Effector memory CD4-positive, alpha-beta T cell (primary cell): ENCODE results near the gene DAB1.

Source experiments
- DNase-seq, 3 donors: peaks; one replicate each; pipeline ENCODE4 v3.0.0-alpha.2; 2020
- H3K27ac ChIP-seq: 2 replicates; pipeline ENCODE4 v1.7.0; 2013; ENCODE audit warnings: mild to moderate bottlenecking, low read length, moderate library complexity; ENCODE audit not compliant: insufficient read depth, poor library complexity, severe bottlenecking
- H3K27me3 ChIP-seq: replicated peaks from 2 replicates; pipeline ENCODE4 v1.7.0; 2013; ENCODE audit warnings: mild to moderate bottlenecking, low read length; ENCODE audit not compliant: insufficient read depth, control insufficient read depth, poor library complexity, severe bottlenecking
- H3K36me3 ChIP-seq: 2 replicates; pipeline ENCODE4 v1.7.0; 2013; ENCODE audit warnings: mild to moderate bottlenecking, low read length, moderate library complexity; ENCODE audit not compliant: control insufficient read depth, insufficient read depth
- H3K4me1 ChIP-seq: 2 replicates; pipeline ENCODE4 v1.7.0; 2013; ENCODE audit warnings: low read length, mild to moderate bottlenecking; ENCODE audit not compliant: control insufficient read depth, insufficient read depth, poor library complexity, severe bottlenecking
- H3K4me3 ChIP-seq: 2 replicates; pipeline ENCODE4 v1.7.0; 2013; ENCODE audit warnings: low read length, low read depth, mild to moderate bottlenecking; ENCODE audit not compliant: insufficient read depth, poor library complexity, severe bottlenecking
- H3K9me3 ChIP-seq: 2 replicates; pipeline ENCODE4 v1.7.0; 2013; ENCODE audit warnings: mild to moderate bottlenecking, low read length, moderate library complexity; ENCODE audit not compliant: control insufficient read depth

The DAB1 gene

DNA sequence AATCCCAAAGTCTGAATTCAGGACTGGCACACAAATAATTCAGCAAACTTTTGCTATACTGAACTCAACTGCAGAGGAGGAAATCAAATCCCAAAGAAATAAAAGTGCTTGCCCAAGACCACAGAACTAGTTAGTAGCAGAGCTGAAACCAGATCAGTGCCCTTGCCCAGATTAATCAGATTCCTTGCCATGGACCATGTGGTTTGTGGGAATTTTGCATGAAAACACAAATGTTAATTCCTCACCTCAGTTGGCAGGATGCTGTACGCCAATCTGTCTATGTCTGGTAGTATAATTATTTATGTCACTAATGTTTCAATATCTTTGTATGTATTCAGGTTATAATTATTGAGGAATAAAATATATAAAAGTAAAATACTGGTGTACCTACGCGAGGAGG lies 173.8 kb downstream of the DAB1 start:
- no peak overlapping the region for H3K4me3 ChIP-seq
- no peaks in the 10 kb centered on the region for H3K27me3 ChIP-seq
- H3K4me1 ChIP-seq = no peaks in the 10 kb centered on the region
- no peaks in the 10 kb centered on the region for H3K36me3 ChIP-seq
- no peaks in the 10 kb centered on the region for H3K9me3 ChIP-seq
- DNase-seq = no peak
- H3K27ac ChIP-seq = no peak overlapping the region

DNA sequence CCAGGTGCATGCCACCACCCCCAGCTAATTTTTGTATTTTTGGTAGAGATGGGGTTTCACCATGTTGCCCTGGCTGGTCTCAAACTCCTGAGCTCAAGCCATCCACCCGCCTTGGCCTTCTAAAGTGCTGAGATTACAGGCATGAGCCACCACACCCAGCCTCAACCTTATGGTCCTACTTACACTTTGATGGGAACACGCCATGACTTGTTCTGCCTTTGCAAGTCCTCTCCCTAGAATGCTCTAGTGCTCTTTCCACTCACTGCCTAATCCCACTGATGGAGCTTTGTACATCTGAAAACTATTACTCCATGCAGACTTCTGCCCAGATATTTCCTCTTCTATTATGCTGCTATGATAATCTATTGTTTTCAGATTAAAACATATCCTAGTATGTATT lies 174.3 kb downstream of the DAB1 start:
- Histone ChIP-seq H3K4me3 (no peak overlapping the region), H3K36me3 (no peaks in the 10 kb centered on the region), H3K9me3 (no peaks in the 10 kb centered on the region), H3K4me1 (no peaks in the 10 kb centered on the region), H3K27me3 (no peaks in the 10 kb centered on the region), H3K27ac (no peak overlapping the region)
- no peak for DNase-seq

DNA sequence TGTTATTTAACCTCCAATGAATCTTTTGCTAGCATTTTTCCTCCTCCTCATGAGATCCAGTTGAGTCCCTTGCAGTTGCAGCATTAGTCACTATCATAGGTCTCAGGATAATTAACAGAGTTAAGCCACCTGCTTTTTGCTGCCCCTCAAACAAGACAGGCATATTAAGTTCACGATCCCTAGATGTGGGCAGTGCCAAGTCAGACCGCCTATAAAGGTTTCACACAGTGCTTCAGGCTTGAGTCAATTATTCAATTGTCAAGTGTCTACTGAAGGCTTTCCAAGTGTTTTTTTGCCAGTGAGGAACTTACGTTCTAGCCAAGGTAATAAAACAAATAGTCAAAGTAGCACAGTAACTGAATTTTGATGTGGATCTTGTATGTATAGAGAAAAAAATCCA lies 175.0 kb downstream of the DAB1 start:
- Histone ChIP-seq H3K9me3 (no peaks in the 10 kb centered on the region), H3K4me3 (no peak overlapping the region), H3K4me1 (no peaks in the 10 kb centered on the region), H3K27me3 (no peaks in the 10 kb centered on the region), H3K36me3 (no peaks in the 10 kb centered on the region), H3K27ac (no peak overlapping the region)
- DNase-seq = no peak

DNA sequence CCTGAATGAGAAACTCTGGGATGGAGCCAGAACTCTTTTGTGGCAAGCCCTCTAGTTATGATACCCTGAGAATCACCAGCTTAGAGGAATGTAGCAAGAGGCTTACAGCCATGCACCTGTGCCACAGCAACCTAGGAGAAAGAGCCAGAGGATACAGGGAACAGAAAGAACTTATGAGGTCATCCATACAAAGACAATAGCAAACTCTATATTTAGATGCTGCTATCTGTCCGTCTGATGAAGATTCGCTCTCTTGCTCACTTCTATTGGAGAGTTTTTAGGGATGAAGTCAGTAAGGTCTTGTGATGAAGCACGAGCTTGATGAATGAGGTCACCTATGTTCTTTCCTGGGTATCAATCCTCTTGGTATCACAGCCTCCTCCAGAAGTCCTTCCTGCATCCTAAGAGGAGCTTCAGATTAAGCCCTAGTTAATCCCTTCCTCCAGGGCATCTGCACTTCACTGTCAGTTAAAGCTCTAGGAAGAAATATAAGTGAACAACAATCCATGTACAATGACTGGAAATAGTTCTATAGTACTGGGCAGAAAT lies 185.6 kb downstream of the DAB1 start:
- H3K9me3 ChIP-seq = no peaks in the 10 kb centered on the region
- H3K4me3 ChIP-seq = no peak overlapping the region
- no peaks in the 10 kb centered on the region for H3K36me3 ChIP-seq
- no peaks in the 10 kb centered on the region for H3K4me1 ChIP-seq
- H3K27ac ChIP-seq = no peak overlapping the region
- H3K27me3 ChIP-seq = no peaks in the 10 kb centered on the region
- DNase-seq = no peak

DNA sequence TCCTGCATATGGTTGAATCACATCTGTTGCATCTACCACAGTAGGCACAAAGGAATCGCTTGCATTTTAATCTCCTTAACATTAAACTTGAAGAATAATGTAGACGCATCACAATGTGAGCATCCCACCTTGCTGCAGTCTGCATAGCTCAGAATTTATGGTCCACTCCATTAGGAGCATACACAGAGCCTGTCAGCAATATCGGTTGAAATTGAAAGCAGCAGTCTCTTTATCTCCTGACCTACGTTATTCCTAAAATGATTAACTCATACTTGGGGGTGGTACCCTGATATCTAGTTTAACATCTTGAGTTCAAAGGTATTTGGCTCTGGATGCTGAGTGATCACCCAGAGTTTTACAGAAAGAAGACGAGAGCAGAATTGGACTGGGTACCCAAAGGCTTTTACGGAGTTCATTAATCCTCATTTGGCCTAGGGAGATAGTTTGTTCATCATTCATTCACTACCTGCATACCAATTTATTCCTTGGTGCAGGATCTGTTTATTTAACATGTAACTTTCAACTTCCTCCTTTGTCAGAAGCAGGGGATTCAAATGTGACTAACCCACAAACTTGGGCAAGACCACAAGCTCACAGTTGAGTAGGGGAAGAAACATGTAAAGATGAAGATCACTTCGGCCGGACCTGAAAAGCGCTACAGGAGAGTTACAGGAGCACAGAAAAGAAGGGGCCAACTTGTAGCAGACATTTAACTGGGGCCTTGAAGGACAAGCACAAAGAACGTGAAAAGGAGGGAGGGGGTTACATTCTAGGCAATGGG lies 187.9 kb downstream of the DAB1 start:
- no peak overlapping the region for H3K27ac ChIP-seq
- no peaks in the 10 kb centered on the region for H3K27me3 ChIP-seq
- H3K4me3 ChIP-seq = no peak overlapping the region
- no peak for DNase-seq
- no peaks in the 10 kb centered on the region for H3K9me3 ChIP-seq
- H3K4me1 ChIP-seq = no peaks in the 10 kb centered on the region
- no peaks in the 10 kb centered on the region for H3K36me3 ChIP-seq

DNA sequence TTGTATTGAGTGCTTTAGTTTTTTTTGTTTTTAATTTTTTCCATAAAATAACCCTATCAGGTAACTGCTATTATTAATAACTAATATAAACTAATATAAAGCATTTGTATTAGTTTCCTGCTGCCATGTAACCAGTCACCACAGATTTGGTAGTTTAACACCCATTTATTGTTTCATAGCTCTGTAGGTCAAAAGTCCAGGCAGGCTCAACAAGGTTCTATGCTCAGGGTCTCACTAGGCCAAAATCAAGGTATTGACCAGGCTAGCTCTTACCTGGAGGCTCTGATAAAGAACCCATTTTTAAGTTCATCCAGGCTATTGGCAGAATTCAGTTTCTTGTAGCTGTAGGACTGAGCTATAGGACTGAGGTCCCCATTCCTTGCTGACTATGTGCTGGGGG lies 189.4 kb downstream of the DAB1 start:
- H3K27ac ChIP-seq = no peak overlapping the region
- H3K4me1 ChIP-seq = no peaks in the 10 kb centered on the region
- DNase-seq = no peak
- no peaks in the 10 kb centered on the region for H3K27me3 ChIP-seq
- no peaks in the 10 kb centered on the region for H3K9me3 ChIP-seq
- no peak overlapping the region for H3K4me3 ChIP-seq
- H3K36me3 ChIP-seq = no peaks in the 10 kb centered on the region

DNA sequence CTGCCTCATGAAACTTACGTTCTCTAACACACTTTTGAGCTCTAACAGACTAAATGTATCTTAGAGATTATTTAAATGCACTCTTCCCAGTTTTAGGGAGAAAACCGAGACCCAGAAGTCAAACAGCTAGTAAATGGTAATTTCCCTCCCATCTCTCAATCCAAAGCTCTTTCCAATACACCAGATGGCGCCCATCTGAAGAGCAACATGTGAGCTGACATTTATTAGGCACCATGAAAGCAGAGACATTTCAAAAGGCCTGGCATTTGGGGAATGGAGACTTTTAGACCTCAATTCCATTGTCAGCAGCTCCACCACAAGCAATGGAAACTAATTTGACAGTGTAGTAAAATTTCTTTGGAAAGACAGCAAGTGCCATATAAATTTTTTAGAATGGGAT lies 191.4 kb downstream of the DAB1 start:
- Histone ChIP-seq H3K4me1 (no peaks in the 10 kb centered on the region), H3K4me3 (no peak overlapping the region), H3K36me3 (no peaks in the 10 kb centered on the region), H3K27ac (no peak overlapping the region), H3K27me3 (no peaks in the 10 kb centered on the region), H3K9me3 (no peaks in the 10 kb centered on the region)
- DNase-seq = no peak

DNA sequence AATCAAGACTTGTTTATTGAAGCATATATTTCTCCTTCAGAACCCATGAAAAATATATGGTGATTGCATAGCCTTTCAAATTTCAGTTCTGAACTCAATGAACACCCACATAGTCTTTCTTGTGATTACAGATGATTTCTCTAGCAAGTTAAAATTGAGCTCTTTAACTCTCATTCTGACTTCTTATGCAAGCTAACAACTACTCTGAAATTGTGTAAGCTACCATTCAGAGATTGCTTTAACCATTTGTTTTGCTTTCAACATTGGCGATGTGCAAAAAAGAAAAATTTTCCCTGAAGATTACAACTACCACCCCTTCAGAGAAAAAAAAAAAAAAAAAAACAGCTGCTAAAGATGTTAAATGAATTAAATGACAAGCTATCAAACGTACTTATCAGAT lies 193.9 kb downstream of the DAB1 start:
- no peaks in the 10 kb centered on the region for H3K9me3 ChIP-seq
- no peaks in the 10 kb centered on the region for H3K4me1 ChIP-seq
- no peaks in the 10 kb centered on the region for H3K36me3 ChIP-seq
- H3K27ac ChIP-seq = no peak overlapping the region
- no peaks in the 10 kb centered on the region for H3K27me3 ChIP-seq
- no peak for DNase-seq
- H3K4me3 ChIP-seq = no peak overlapping the region

DNA sequence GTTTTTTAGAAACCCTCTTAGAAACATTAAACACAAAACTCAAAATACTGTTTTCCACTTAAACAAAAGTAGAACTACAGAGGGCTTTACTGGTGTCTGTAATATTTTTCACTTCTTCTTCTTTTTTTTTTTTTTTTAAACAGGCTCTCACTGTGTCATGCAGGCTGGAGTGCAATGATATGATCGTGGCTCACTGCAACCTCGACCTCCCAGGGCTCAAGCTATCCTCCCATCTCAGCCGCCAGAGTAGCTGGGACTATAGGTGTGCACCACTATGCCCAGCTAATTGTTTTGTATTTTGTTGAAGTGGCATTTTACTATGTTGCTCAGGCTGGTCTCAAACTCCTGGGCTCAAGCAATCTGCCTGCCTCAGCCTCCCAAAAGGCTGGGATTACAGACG lies 194.8 kb downstream of the DAB1 start:
- Histone ChIP-seq H3K4me1 (no peaks in the 10 kb centered on the region), H3K27me3 (no peaks in the 10 kb centered on the region), H3K36me3 (no peaks in the 10 kb centered on the region), H3K9me3 (no peaks in the 10 kb centered on the region), H3K4me3 (no peak overlapping the region), H3K27ac (no peak overlapping the region)
- no peak for DNase-seq

DNA sequence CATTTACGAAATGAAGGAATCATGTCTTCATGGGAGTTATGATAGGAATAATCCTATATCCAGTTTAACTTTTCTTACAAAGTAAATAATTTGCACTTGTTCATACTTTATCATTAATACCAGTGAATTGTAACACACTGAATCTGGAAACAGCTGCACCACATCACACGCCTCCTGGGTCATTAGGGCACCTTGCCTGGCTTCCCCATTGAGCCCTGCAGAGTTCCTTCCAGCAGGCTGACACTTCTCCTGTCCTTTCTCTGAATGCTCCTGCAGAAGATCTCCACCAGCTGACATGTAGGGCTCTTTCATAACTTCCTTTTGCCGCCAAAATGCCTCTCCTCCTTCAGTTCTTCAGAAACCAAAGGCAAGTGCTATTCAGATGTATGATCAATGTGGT lies 201.1 kb downstream of the DAB1 start:
- H3K27me3 ChIP-seq = no peaks in the 10 kb centered on the region
- no peaks in the 10 kb centered on the region for H3K4me1 ChIP-seq
- no peak for DNase-seq
- H3K4me3 ChIP-seq = no peak overlapping the region
- H3K36me3 ChIP-seq = no peaks in the 10 kb centered on the region
- H3K9me3 ChIP-seq = no peaks in the 10 kb centered on the region
- H3K27ac ChIP-seq = no peak overlapping the region
